Left ventricle myocardium inferior (tissue), 1 donor: ENCODE measurements around the gene MAU2. TPM values are rescaled to one million over a fixed set of nuclear protein-coding genes. Genes with fewer than 3 reads are reported as not detected.

Experiments used
- DNase-seq: peaks from one replicate; pipeline ENCODE4 v3.0.0-alpha.2; 2020
- H3K27ac ChIP-seq: fragments of 200-600 bp; replicated peaks from 2 replicates; pipeline ENCODE4 v1.8.0; 2021
- H3K27me3 ChIP-seq: fragments of 200-600 bp; 2 replicates; pipeline ENCODE4 v1.8.0; 2021; ENCODE audit warnings: low read depth
- H3K36me3 ChIP-seq: fragments of 200-600 bp; 2 replicates; pipeline ENCODE4 v1.8.0; 2021
- H3K4me1 ChIP-seq: fragments of 200-600 bp; 2 replicates; pipeline ENCODE4 v1.8.0; 2021
- H3K4me3 ChIP-seq: fragments of 200-600 bp; 2 replicates; pipeline ENCODE4 v1.8.0; 2021; ENCODE audit warnings: mild to moderate bottlenecking, moderate library complexity
- H3K9me3 ChIP-seq: fragments of 200-600 bp; replicated peaks from 2 replicates; pipeline ENCODE4 v1.8.0; 2021
- CTCF ChIP-seq: fragments of 200-600 bp; IDR thresholded peaks from 2 replicates; pipeline ENCODE4 v1.8.0; 2021; ENCODE audit warnings: antibody characterized with exemption, mild to moderate bottlenecking, borderline replicate concordance
- intact Hi-C: fragments of 100-400 bp; cut with micrococcal nuclease; formaldehyde crosslinking; loops from one replicate; pipeline ENCODE4 v1.11.0; 2022
- total RNA-seq: library from RNA; stranded (reverse); fragmentation: NEBNext Ultra II Directional; extraction: Animal tissue kit (Norgen Biotek cat#: 25700); gene quantifications from one replicate; pipeline ENCODE4 v1.2.1, GENCODE V29; 2021
- donor health status: DM: no; HTN: yes; CAD: no; lungs with severe emphysema.

MAU2 gene
- total RNA-seq, 1 donor from 2014 or later: 33.0 TPM

DNA sequence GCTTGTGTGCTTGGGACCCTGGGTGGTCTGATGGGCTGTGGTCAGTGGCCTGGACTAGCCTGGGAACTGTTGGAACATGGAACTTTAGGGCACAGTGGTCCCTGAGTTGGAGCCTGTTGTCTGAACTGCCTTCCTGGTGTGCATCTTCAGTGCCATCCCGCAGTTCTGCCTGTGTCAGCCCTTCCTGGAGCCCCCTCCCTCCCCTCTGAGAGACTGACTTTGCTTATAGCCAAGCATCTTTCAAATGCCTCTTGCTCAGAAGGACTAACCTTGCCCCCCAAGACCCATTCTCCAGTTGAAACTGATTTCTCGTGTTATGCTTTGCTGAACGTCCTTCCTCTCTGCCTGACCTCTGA lies 14.3 kb downstream of the MAU2 start:
- Histone ChIP-seq H3K27ac (no peak overlapping the region), H3K4me1 (no peaks in the 10 kb centered on the region), H3K4me3 (no peak overlapping the region), H3K36me3 (peaks cover 81% of the 10 kb centered on the region), H3K27me3 (no peaks in the 10 kb centered on the region), H3K9me3 (no peaks in the 10 kb centered on the region)
- no peak for DNase-seq
- intact Hi-C loops: no loop called here
- TF ChIP-seq CTCF: no peak

DNA sequence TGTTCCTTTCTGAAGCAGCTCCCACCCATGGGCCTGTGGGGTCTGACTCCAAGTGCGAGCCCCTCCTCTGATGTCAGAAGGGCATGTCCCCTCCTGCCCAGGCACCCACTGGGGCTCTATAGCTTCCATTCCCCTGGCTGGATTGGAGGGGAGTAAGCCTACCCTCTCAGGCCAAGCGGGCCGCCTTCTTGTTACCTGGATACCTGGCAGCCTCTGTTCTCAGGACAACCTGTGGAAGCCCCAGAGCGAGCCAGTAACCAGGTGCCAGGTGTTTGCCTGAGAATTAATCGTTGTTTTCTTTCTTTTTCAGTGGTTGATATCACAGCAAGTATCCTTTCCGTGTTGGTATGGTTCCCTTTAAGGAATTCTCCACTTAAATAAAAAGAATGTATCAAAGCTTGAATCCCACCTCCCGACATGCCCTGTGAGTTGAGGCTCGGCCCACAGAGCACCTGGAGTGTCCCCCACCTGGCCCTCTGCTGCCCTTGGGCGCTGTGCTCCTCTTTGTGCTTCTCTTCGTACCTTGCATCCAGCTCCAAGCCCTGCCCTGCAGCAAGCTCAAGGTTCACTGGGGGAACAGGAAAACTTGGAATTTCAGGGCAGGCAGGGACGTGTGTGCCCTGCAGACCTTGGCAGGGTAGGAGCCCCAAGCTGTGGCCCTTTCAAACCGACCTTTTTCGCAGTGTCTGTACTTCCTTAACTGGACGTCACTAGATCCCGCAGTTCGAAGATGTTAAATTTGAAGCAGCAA lies 15.0 kb downstream of the MAU2 start:
- DNase-seq: no peak
- intact Hi-C loops: no loop called here
- peaks cover 82% of the 10 kb centered on the region for H3K36me3 ChIP-seq
- no peaks in the 10 kb centered on the region for H3K4me1 ChIP-seq
- no peak overlapping the region for H3K4me3 ChIP-seq
- no peaks in the 10 kb centered on the region for H3K27me3 ChIP-seq
- H3K27ac ChIP-seq: no peak overlapping the region
- TF ChIP-seq CTCF: no peak
- H3K9me3 ChIP-seq: no peaks in the 10 kb centered on the region

GRCh38 chr19:19336597-19336996 lies 16.0 kb downstream of the MAU2 start:
- H3K4me1 ChIP-seq: no peaks in the 10 kb centered on the region
- H3K4me3 ChIP-seq: no peak overlapping the region
- peaks cover 82% of the 10 kb centered on the region for H3K36me3 ChIP-seq
- no peak for DNase-seq
- intact Hi-C loops: no loop called here
- H3K9me3 ChIP-seq: no peaks in the 10 kb centered on the region
- no peaks in the 10 kb centered on the region for H3K27me3 ChIP-seq
- H3K27ac ChIP-seq: no peak overlapping the region
- TF ChIP-seq CTCF: no peak

GRCh38 chr19:19337120-19337519 lies 16.5 kb downstream of the MAU2 start:
- Histone ChIP-seq H3K36me3 (peaks cover 82% of the 10 kb centered on the region), H3K27ac (no peak overlapping the region), H3K27me3 (no peaks in the 10 kb centered on the region), H3K9me3 (no peaks in the 10 kb centered on the region), H3K4me1 (no peaks in the 10 kb centered on the region), H3K4me3 (no peak overlapping the region)
- no peak for TF ChIP-seq CTCF
- intact Hi-C loops: no loop called here
- DNase-seq: no peak

DNA sequence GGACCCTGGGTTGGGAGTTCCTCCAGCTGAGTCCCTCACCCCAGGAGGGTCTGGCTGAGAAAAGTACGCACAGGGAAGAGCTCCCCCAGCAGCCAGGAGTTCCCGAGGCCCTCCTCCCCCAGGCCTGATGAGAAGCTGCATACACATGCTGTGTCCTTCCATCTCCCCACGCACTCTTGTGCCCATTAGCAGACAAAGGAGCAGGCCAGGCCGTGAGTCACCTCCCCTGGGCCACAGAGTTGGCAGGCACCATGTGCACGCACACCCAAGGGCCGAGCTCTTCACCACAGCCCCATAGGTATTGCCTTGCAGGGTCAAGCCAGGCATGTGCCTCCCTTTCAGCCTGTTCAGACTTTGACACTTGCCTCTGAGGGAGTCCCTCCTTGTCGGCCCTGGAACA lies 17.5 kb downstream of the MAU2 start:
- Histone ChIP-seq H3K36me3 (peaks cover 84% of the 10 kb centered on the region), H3K27me3 (no peaks in the 10 kb centered on the region), H3K4me1 (peaks cover 6% of the 10 kb centered on the region), H3K27ac (no peak overlapping the region), H3K4me3 (no peak overlapping the region), H3K9me3 (no peaks in the 10 kb centered on the region)
- no peak for DNase-seq
- no peak for TF ChIP-seq CTCF
- intact Hi-C loops: no loop called here

- Histone ChIP-seq H3K4me1 (peaks cover 7% of the 10 kb centered on the region), H3K27ac (no peak overlapping the region), H3K9me3 (no peaks in the 10 kb centered on the region), H3K4me3 (no peak overlapping the region), H3K27me3 (no peaks in the 10 kb centered on the region), H3K36me3 (peaks cover 98% of the 10 kb centered on the region)
- no peak for DNase-seq
- TF ChIP-seq CTCF: no peak
- intact Hi-C loops: no loop called here
Measured at GRCh38 chr19:19341026-19341425, 20.4 kb downstream of the MAU2 start.
